ENCODE results near the gene PRSS57. TPM values are rescaled to one million over a fixed set of nuclear protein-coding genes. Genes with fewer than 3 reads are reported as not detected.
"Not testable (repeated sequence)": the region's sequence is repeated elsewhere in the genome, so short reads cannot be mapped to it uniquely, and the experiment has no call there.

Gene PRSS57
- polyA plus RNA-seq, 3 donors = 0.16 to 1.4 (median 0.78) TPM

GRCh38 chr19:666985-667573 is 28.2 kb downstream of the PRSS57 start:
- H3K36me3 ChIP-seq (replicated peaks in 1 of 2; ENCODE audit: control insufficient read depth in 1 of 2, insufficient read depth in 2 of 2, low read length in 2 of 2); H3K4me3 Mint-ChIP-seq; H3K79me2 ChIP-seq (ENCODE audit: insufficient read depth, low read length); H3K9me3 ChIP-seq (replicated peaks in 1 of 2; ENCODE audit: control insufficient read depth in 1 of 2, insufficient read depth in 1 of 2, low read length in 2 of 2); H3K36me3 Mint-ChIP-seq; H3K27me3 Mint-ChIP-seq (ENCODE audit: low read depth in 3 of 3); DNase-seq; H3K27me3 ChIP-seq (ENCODE audit: control insufficient read depth in 2 of 2, insufficient read depth in 2 of 2, low read length in 2 of 2); H3K9ac ChIP-seq (ENCODE audit: insufficient read depth, low read length, poor library complexity, severe bottlenecking); H4K20me1 ChIP-seq (ENCODE audit: insufficient read depth, low read length); H3K4me3 ChIP-seq (replicated peaks in 1 of 3; ENCODE audit: low read depth in 2 of 3, low read length in 3 of 3); intact Hi-C loops (cut with micrococcal nuclease): not testable (repeated sequence)
- 85% methylated on average over 29 of the region's 38 CpGs for WGBS (ENCODE audit: insufficient coverage)
- H3K27ac Mint-ChIP-seq = peak overlapping the region in 5 of 7 donors; percentile 13 to 89 (median 77)
- peak overlapping the region; percentile 44 for H2AFZ ChIP-seq (ENCODE audit: insufficient read depth, low read depth, low read length, poor library complexity, severe bottlenecking)
- H3K4me1 ChIP-seq (ENCODE audit: control insufficient read depth in 1 of 2, insufficient read depth in 2 of 2, low read length in 2 of 2) = peaks cover 69 to 85% of the 10 kb centered on the region in 2 donors
- H3K27ac ChIP-seq (ENCODE audit: low read depth in 1 of 2, low read length in 2 of 2) = peak overlapping the region; percentile 50 to 54
- peak overlapping the region; percentile 45 for H3K4me2 ChIP-seq (replicated peaks; ENCODE audit: extremely low read depth, low read length, poor library complexity, severe bottlenecking)
- peaks cover 2 to 10% (median 6%) of the 10 kb centered on the region in 7 donors for H3K9me3 Mint-ChIP-seq
- H3K4me1 Mint-ChIP-seq = peaks cover 66% of the 10 kb centered on the region

GRCh38 chr19:664913-665443 is 30.3 kb downstream of the PRSS57 start:
- Mint-ChIP-seq H3K4me1 (peaks cover 66% of the 10 kb centered on the region), H3K4me3 (peak overlapping the region; percentile 59 to 63), H3K27ac (peak overlapping the region in 6 of 7 donors; percentile 26 to 94 (median 79)), H3K27me3 (ENCODE audit: low read depth in 3 of 3) (peaks cover 0 to 2% (median 1%) of the 10 kb centered on the region in 3 donors), H3K36me3 (peaks cover 3 to 4% of the 10 kb centered on the region in 2 donors), H3K9me3 (peaks cover 2 to 10% (median 6%) of the 10 kb centered on the region in 7 donors)
- Histone ChIP-seq H3K27ac (ENCODE audit: low read depth in 1 of 2, low read length in 2 of 2) (peak overlapping the region; percentile 16 to 21), H3K4me3 (replicated peaks in 1 of 3; ENCODE audit: low read depth in 2 of 3, low read length in 3 of 3) (peak overlapping the region in 2 of 3 experiments; percentile 9 to 39), H3K27me3 (ENCODE audit: control insufficient read depth in 2 of 2, insufficient read depth in 2 of 2, low read length in 2 of 2) (no peaks in the 10 kb centered on the region), H3K36me3 (replicated peaks in 1 of 2; ENCODE audit: control insufficient read depth in 1 of 2, insufficient read depth in 2 of 2, low read length in 2 of 2) (no peaks in the 10 kb centered on the region), H3K9ac (ENCODE audit: insufficient read depth, low read length, poor library complexity, severe bottlenecking) (no peak overlapping the region), H4K20me1 (ENCODE audit: insufficient read depth, low read length) (peaks cover 22% of the 10 kb centered on the region), H3K4me2 (replicated peaks; ENCODE audit: extremely low read depth, low read length, poor library complexity, severe bottlenecking) (peak overlapping the region; percentile 37), H2AFZ (ENCODE audit: insufficient read depth, low read depth, low read length, poor library complexity, severe bottlenecking) (peak overlapping the region; percentile 80), H3K79me2 (ENCODE audit: insufficient read depth, low read length) (peaks cover 29% of the 10 kb centered on the region), H3K9me3 (replicated peaks in 1 of 2; ENCODE audit: control insufficient read depth in 1 of 2, insufficient read depth in 1 of 2, low read length in 2 of 2) (no peaks in the 10 kb centered on the region), H3K4me1 (ENCODE audit: control insufficient read depth in 1 of 2, insufficient read depth in 2 of 2, low read length in 2 of 2) (peaks cover 71 to 87% of the 10 kb centered on the region in 2 donors)
- WGBS (ENCODE audit: insufficient coverage) = 12% methylated on average over 24 of the region's 24 CpGs
- intact Hi-C loops (cut with micrococcal nuclease) = loop anchor here (1.0 to 5.0 kb wide), 5 partner anchors 14 to 132 kb away; partner anchors contain the start of genes BSG (in 1 of the 2) and PTBP1 (in 1 of the 2)
- peak; percentile 97 for TF ChIP-seq CTCF (IDR thresholded peaks at IDR 0.05)
- DNase-seq = peak; percentile 77 to 82 (median 78)

Measured in CD14-positive monocyte (primary cell).